ENCODE data around the gene OPRL1.

OPRL1 gene

GRCh38 chr20:64072498-64073063 is 7.3 kb upstream of the OPRL1 start:
- no peak for DNase-seq

GRCh38 chr20:64073476-64074183 is 6.3 kb upstream of the OPRL1 start:
- no peak for DNase-seq

- no peak for DNase-seq
Observed at GRCh38 chr20:64074184-64074789, 5.6 kb upstream of the OPRL1 start.

- DNase-seq: no peak
Observed at GRCh38 chr20:64074963-64075362, 4.9 kb upstream of the OPRL1 start.

GRCh38 chr20:64075556-64075955 is 4.3 kb upstream of the OPRL1 start:
- no peak for DNase-seq

GRCh38 chr20:64076061-64076997 is 3.6 kb upstream of the OPRL1 start:
- no peak for DNase-seq

GRCh38 chr20:64077094-64077493 is 2.8 kb upstream of the OPRL1 start:
- no peak for DNase-seq

GRCh38 chr20:64077541-64077875 is 2.4 kb upstream of the OPRL1 start:
- DNase-seq: no peak

GRCh38 chr20:64077876-64078551 is 1.9 kb upstream of the OPRL1 start:
- no peak for DNase-seq

GRCh38 chr20:64078934-64079272 is 979 bp upstream of the OPRL1 start:
- DNase-seq: no peak

GRCh38 chr20:64079273-64080012 is 439 bp upstream of the OPRL1 start, which contains the start of gene RGS19:
TSS of gene RGS19 (minus strand) at chr20:64079518. CDS start at chr20:64076886, 2,632 bp downstream.
- DNase-seq: no peak

GRCh38 chr20:64080813-64081623 is 1.1 kb downstream of the OPRL1 start:
- DNase-seq: no peak

- DNase-seq: no peak
Observed at GRCh38 chr20:64081624-64081964, 1.7 kb downstream of the OPRL1 start.

- DNase-seq: no peak
Observed at GRCh38 chr20:64082126-64082731, 2.3 kb downstream of the OPRL1 start.

- DNase-seq: no peak
Observed at GRCh38 chr20:64082820-64083377, 3.0 kb downstream of the OPRL1 start.

GRCh38 chr20:64083378-64083803 is 3.5 kb downstream of the OPRL1 start:
- DNase-seq: peak; percentile 25

- no peak for DNase-seq
Observed at GRCh38 chr20:64083804-64084684, 4.2 kb downstream of the OPRL1 start, which contains the start of gene LKAAEAR1. TSS of gene LKAAEAR1 (minus strand) at chr20:64084398. CDS start at chr20:64084219, 179 bp downstream.

- no peak for DNase-seq
Observed at GRCh38 chr20:64084685-64085152, 4.8 kb downstream of the OPRL1 start.

GRCh38 chr20:64086801-64087200 is 6.9 kb downstream of the OPRL1 start:
- DNase-seq: no peak
